ENCODE data around the gene SMPD2.
A peak's percentile ranks its signal among the peaks of the same experiment; 100 is the strongest.

Gene SMPD2

DNA sequence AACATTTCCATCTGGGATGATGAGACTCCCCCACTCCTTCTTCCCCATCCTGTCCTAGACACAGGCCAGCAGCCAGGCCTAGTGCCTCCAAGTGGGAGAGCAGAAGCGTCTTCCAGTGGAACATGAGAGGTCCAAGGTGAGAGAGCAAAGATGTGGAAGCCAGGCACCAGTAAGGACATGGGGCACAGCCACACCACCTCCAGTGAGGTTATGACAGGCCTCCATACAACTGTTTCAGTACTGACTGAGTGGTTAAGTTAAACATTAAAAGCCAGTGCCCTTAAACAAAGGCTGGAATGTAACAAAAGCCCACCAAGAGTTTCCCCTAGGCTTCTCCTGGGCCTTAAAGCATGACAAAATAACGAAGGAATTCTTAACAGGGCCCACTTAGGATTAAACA, 37.2 kb downstream of the SMPD2 start:
- TF ChIP-seq, protein P1, sequence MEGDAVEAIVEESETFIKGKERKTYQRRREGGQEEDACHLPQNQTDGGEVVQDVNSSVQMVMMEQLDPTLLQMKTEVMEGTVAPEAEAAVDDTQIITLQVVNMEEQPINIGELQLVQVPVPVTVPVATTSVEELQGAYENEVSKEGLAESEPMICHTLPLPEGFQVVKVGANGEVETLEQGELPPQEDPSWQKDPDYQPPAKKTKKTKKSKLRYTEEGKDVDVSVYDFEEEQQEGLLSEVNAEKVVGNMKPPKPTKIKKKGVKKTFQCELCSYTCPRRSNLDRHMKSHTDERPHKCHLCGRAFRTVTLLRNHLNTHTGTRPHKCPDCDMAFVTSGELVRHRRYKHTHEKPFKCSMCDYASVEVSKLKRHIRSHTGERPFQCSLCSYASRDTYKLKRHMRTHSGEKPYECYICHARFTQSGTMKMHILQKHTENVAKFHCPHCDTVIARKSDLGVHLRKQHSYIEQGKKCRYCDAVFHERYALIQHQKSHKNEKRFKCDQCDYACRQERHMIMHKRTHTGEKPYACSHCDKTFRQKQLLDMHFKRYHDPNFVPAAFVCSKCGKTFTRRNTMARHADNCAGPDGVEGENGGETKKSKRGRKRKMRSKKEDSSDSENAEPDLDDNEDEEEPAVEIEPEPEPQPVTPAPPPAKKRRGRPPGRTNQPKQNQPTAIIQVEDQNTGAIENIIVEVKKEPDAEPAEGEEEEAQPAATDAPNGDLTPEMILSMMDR (IDR thresholded peaks at IDR 0.05; ENCODE audit: low read depth, low read length), result no peak
- H3K9me3 ChIP-seq, result no peaks in the 10 kb centered on the region
- DNase-seq, result no peak
- no peaks in the 10 kb centered on the region for H3K27me3 ChIP-seq
- peaks cover 69% of the 10 kb centered on the region for H3K36me3 ChIP-seq
- peaks cover 6% of the 10 kb centered on the region; the same call in 1 of the 2 replicates for H3K4me1 ChIP-seq
- no peak overlapping the region for H3K4me3 ChIP-seq (ENCODE audit: low read depth, low read length)

GRCh38 chr6:109478222-109478805, 37.8 kb downstream of the SMPD2 start:
- DNase-seq, result no peak
- H3K4me3 ChIP-seq (ENCODE audit: low read depth, low read length), result no peak overlapping the region
- TF ChIP-seq, protein P1 (IDR thresholded peaks at IDR 0.05; ENCODE audit: low read depth, low read length), result no peak
- no peaks in the 10 kb centered on the region for H3K9me3 ChIP-seq
- peaks cover 6% of the 10 kb centered on the region; the same call in 1 of the 2 replicates for H3K4me1 ChIP-seq
- no peaks in the 10 kb centered on the region for H3K27me3 ChIP-seq
- H3K36me3 ChIP-seq, result peaks cover 66% of the 10 kb centered on the region

GRCh38 chr6:109478841-109479624, 38.5 kb downstream of the SMPD2 start:
- TF ChIP-seq, protein P1 (IDR thresholded peaks at IDR 0.05; ENCODE audit: low read depth, low read length), result no peak
- Histone ChIP-seq H3K9me3 (no peaks in the 10 kb centered on the region), H3K27me3 (peaks cover 2% of the 10 kb centered on the region; the same call in 1 of the 2 replicates), H3K36me3 (peaks cover 63% of the 10 kb centered on the region), H3K4me1 (peaks cover 6% of the 10 kb centered on the region; the same call in 1 of the 2 replicates), H3K4me3 (ENCODE audit: low read depth, low read length) (no peak overlapping the region)
- no peak for DNase-seq

DNA sequence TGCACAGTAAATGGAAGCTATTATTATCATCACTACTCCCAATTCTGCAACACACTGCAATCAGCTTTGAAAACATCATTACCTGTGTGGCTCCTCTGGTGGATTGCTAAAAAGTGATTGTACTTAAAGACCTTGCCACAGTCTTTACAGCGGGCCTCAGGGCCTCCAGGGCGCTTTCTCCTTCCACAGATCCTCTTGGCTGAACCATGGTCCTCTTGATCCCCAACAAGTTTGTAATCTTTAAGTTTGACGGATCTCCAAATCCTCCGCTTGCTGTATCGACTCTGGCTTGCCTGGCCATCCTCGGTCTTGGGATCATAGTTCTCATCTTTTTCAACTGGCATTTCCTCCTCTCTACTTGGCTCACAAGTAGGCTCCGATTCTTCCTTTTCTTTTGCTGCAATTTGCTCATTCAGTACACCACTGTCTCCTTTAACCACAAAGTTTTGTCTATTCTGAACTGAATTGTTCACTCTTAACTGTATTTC, 40.5 kb downstream of the SMPD2 start:
- no peaks in the 10 kb centered on the region for H3K9me3 ChIP-seq
- peaks cover 45% of the 10 kb centered on the region for H3K36me3 ChIP-seq
- DNase-seq, result no peak
- H3K4me3 ChIP-seq (ENCODE audit: low read depth, low read length), result no peak overlapping the region; the same call in 1 of the 2 replicates
- H3K27me3 ChIP-seq, result peaks cover 3% of the 10 kb centered on the region; the same call in 1 of the 2 replicates
- H3K4me1 ChIP-seq, result peaks cover 6% of the 10 kb centered on the region; the same call in 1 of the 2 replicates
- TF ChIP-seq, protein P1 (IDR thresholded peaks at IDR 0.05; ENCODE audit: low read depth, low read length), result no peak

DNA sequence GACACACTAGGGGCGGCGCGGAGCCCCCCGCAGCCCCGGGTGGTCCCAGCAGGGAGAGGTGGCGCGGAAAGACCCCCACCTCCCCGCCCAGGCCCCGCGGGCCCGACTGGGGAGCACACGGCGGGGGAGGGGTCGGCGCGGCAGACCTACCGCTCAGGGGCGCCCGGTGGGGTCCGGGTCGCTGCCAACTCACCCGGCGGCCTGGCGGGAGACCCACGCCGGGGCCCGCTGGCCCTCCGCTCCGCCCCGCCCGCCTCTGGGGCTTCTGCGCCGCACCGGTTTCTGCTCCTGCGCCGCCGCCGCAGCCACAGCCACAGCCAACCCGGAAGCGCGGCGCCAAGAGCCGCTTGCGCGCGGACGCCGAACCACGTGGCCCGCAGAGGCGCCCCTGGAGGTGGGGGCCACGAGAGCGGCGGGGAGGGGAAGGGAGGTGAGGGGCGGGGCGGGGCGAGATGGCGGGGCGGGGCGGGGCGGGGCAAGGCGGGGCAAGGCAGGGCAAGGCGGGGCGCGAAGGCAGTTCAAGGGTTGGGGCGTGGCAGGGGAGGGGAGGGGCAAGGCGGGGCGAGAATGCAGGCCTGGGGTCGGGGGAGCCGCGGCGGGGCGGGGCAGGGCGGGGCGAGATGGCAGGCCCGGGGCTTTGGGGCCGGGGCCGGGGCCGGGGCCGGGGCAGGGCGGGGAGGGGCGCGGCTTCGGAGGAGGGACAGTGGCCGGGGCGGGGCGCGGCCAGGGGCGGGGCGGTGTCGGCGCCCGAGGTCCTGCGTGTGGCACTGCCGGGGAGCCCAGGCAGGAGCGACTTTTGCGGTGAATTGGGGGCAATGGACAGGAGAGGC, 42.6 kb downstream of the SMPD2 start, which contains the start of gene ZBTB24:
ZBTB24 (minus strand) TSS at position 315 of the 830 bp plus-strand sequence. CDS start 1,193 bp downstream, outside the sequence.
- Histone ChIP-seq H3K36me3 (peaks cover 33% of the 10 kb centered on the region), H3K9me3 (no peaks in the 10 kb centered on the region), H3K4me3 (ENCODE audit: low read depth, low read length) (peak within 1 kb of the TSS; percentile 90), H3K4me1 (peaks cover 6% of the 10 kb centered on the region; the same call in 1 of the 2 replicates), H3K27me3 (peaks cover 6% of the 10 kb centered on the region; the same call in 1 of the 2 replicates)
- TF ChIP-seq, protein P1 (IDR thresholded peaks at IDR 0.05; ENCODE audit: low read depth, low read length), result no peak
- DNase-seq, result peak; percentile 98
